ENCODE data around the gene LRRK1. TPM values are rescaled to one million over a fixed set of nuclear protein-coding genes. Genes with fewer than 3 reads are reported as not detected.

LRRK1 gene
- total and polyA plus RNA-seq, 2 of the 13 experiments (the other 11 are each of a cell fraction or from before 2014, with no cell fraction given), result 0.13 to 1.2 TPM

DNA sequence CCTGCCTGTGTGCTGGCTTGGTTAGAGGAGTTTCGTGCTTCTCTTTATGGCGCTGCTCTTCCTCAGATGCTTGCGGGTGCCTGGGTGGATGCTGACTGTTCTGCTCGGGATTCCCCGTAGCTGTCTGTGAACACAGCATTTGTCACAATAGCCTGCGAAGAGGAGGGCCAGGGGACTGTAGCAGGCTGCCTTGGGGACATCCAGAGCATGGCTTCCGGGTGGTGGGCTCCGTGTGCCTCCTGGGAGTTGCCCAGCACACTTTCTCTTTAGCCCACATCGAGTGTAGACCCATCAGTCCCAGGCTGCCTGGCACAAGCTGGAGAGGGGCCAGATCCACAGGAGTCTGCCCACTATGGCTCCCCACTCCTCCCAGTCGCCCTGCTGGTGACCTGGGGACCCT, 22.4 kb downstream of the LRRK1 start:
- ATAC-seq (no peak), FAIRE-seq (no peak), DNase-seq (ENCODE audit: low spot score) (no peak)
- in situ Hi-C loops (cut with HindIII; ENCODE audit: extremely low pct_ligation_motif_present, low pct_unique_long_range_greater_than_20kb), result no loop called here
- WGBS (ENCODE audit: low lambda C conversion rate), result no CpG with 5 or more reads among the region's 10 CpGs
- H3K9ac ChIP-seq (ENCODE audit: insufficient read depth, low read depth, low read length), result no peak overlapping the region
- ChIA-PET POLR2A (no interaction called here), CTCF (ENCODE audit: low intra/inter-chr PET ratio, low total read pairs) (no interaction called here)
- H3K27ac ChIP-seq (ENCODE audit: extremely low read length, insufficient read depth, low read length), result no peak overlapping the region
- TF ChIP-seq, protein P1, sequence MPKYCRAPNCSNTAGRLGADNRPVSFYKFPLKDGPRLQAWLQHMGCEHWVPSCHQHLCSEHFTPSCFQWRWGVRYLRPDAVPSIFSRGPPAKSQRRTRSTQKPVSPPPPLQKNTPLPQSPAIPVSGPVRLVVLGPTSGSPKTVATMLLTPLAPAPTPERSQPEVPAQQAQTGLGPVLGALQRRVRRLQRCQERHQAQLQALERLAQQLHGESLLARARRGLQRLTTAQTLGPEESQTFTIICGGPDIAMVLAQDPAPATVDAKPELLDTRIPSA (CRISPR knock-in tag; IDR thresholded peaks at IDR 0.05; ENCODE audit: borderline replicate concordance), result no peak
- TF ChIP-seq ZNF569 (CRISPR knock-in tag; IDR thresholded peaks at IDR 0.05; ENCODE audit: borderline replicate concordance), result no peak
- no peak for TF ChIP-seq JUNB (CRISPR knock-in tag; IDR thresholded peaks at IDR 0.05; ENCODE audit: borderline replicate concordance)
- TF ChIP-seq, protein P2, sequence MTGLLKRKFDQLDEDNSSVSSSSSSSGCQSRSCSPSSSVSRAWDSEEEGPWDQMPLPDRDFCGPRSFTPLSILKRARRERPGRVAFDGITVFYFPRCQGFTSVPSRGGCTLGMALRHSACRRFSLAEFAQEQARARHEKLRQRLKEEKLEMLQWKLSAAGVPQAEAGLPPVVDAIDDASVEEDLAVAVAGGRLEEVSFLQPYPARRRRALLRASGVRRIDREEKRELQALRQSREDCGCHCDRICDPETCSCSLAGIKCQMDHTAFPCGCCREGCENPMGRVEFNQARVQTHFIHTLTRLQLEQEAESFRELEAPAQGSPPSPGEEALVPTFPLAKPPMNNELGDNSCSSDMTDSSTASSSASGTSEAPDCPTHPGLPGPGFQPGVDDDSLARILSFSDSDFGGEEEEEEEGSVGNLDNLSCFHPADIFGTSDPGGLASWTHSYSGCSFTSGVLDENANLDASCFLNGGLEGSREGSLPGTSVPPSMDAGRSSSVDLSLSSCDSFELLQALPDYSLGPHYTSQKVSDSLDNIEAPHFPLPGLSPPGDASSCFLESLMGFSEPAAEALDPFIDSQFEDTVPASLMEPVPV (CRISPR knock-in tag; IDR thresholded peaks at IDR 0.05), result no peak
- no peak for TF ChIP-seq ZNF281 (CRISPR knock-in tag; IDR thresholded peaks at IDR 0.05; ENCODE audit: borderline replicate concordance)
- no peak for TF ChIP-seq ZNF317 (CRISPR knock-in tag; IDR thresholded peaks at IDR 0.05)
- no peak for TF ChIP-seq TIGD3 (CRISPR knock-in tag; IDR thresholded peaks at IDR 0.05; ENCODE audit: borderline replicate concordance)
- TF ChIP-seq, protein P3, sequence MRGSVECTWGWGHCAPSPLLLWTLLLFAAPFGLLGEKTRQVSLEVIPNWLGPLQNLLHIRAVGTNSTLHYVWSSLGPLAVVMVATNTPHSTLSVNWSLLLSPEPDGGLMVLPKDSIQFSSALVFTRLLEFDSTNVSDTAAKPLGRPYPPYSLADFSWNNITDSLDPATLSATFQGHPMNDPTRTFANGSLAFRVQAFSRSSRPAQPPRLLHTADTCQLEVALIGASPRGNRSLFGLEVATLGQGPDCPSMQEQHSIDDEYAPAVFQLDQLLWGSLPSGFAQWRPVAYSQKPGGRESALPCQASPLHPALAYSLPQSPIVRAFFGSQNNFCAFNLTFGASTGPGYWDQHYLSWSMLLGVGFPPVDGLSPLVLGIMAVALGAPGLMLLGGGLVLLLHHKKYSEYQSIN (CRISPR knock-in tag; IDR thresholded peaks at IDR 0.05; ENCODE audit: borderline replicate concordance), result no peak
- TF ChIP-seq ZBTB7A (CRISPR knock-in tag; IDR thresholded peaks at IDR 0.05), result no peak
- no peaks in the 10 kb centered on the region for H3K4me1 ChIP-seq (ENCODE audit: insufficient read depth, low read length)
- no peaks in the 10 kb centered on the region for H4K20me1 ChIP-seq (ENCODE audit: insufficient read depth, low read length)
- no TSS peak for BruUV-seq (replicated peaks)
- no peaks in the 10 kb centered on the region for H3K9me3 ChIP-seq (ENCODE audit: low read length)
- no peak overlapping the region for H3K4me2 ChIP-seq (ENCODE audit: low read depth, low read length)
- no peaks in the 10 kb centered on the region for H3K36me3 ChIP-seq (replicated peaks in 1 of 2; ENCODE audit: control insufficient read depth in 1 of 2, insufficient read depth in 2 of 2, low read length in 2 of 2)
- intact Hi-C loops (cut with micrococcal nuclease; ENCODE audit: unreplicated experiment), result no loop called here
- H3K4me3 ChIP-seq (replicated peaks in 1 of 3; ENCODE audit: insufficient read depth in 1 of 3, low read depth in 2 of 3, low read length in 3 of 3), result no peak overlapping the region
- H3K27me3 ChIP-seq (ENCODE audit: control insufficient read depth in 1 of 2, insufficient read depth in 2 of 2, low read length in 2 of 2), result peaks cover 1 to 53% of the 10 kb centered on the region in 2 experiments; a peak in 4 of 5 replicates
- no peaks in the 10 kb centered on the region for H3K79me2 ChIP-seq (ENCODE audit: insufficient read depth, low read length)
- no peak overlapping the region for H2AFZ ChIP-seq (ENCODE audit: low read length)
